ENCODE measurements around the gene CDA. TPM values are rescaled to one million over a fixed set of nuclear protein-coding genes. Genes with fewer than 3 reads are reported as not detected.

Gene CDA
- total and polyA plus RNA-seq, 2 experiments from 2014 or later: 2.5 to 13.6 TPM

GRCh38 chr1:20619999-20620398, 31.1 kb downstream of the CDA start:
- no peaks in the 10 kb centered on the region for H3K36me3 ChIP-seq (ENCODE audit: insufficient read depth)
- H2AFZ ChIP-seq: no peak overlapping the region
- no peaks in the 10 kb centered on the region for H3K27me3 ChIP-seq (ENCODE audit: insufficient read depth)
- 0 out of 2 replicates have a peak, but pooled peaks cover 3% of the 10 kb centered on the region for H3F3A ChIP-seq (replicated peaks; ENCODE audit: low read depth)
- no peaks in the 10 kb centered on the region for H3K9me2 ChIP-seq (ENCODE audit: insufficient read depth)
- no peak overlapping the region for H3K4me2 ChIP-seq
- Mint-ChIP-seq H3K27ac (no peak overlapping the region), H3K4me3 (no peak overlapping the region), H3K9me3 (peaks cover 4% of the 10 kb centered on the region; the same call in 1 of the 3 replicates), H3K4me1 (peaks cover 21% of the 10 kb centered on the region), H3K36me3 (ENCODE audit: low read depth) (0 out of 3 replicates have a peak, but pooled peaks cover 3% of the 10 kb centered on the region), H3K27me3 (ENCODE audit: insufficient read depth, low read depth, poor library complexity) (peaks cover 4% of the 10 kb centered on the region)
- peaks cover 15% of the 10 kb centered on the region for H3K4me1 ChIP-seq (ENCODE audit: insufficient read depth)
- no peak overlapping the region for H3K4me3 ChIP-seq
- ATAC-seq (no peak), DNase-seq (ENCODE audit: low spot score) (no peak)
- H4K20me1 ChIP-seq (replicated peaks; ENCODE audit: insufficient read depth): no peaks in the 10 kb centered on the region
- no peaks in the 10 kb centered on the region for H3K79me2 ChIP-seq (replicated peaks; ENCODE audit: insufficient read depth)
- H3K27ac ChIP-seq (ENCODE audit: low read depth): no peak overlapping the region
- TF ChIP-seq NANOG (IDR thresholded peaks at IDR 0.05; ENCODE audit: borderline replicate concordance): no peak

- Histone ChIP-seq H2AFZ (no peak overlapping the region), H3F3A (replicated peaks; ENCODE audit: low read depth) (0 out of 2 replicates have a peak, but pooled peaks cover 3% of the 10 kb centered on the region), H3K9me2 (ENCODE audit: insufficient read depth) (no peaks in the 10 kb centered on the region), H3K36me3 (ENCODE audit: insufficient read depth) (no peaks in the 10 kb centered on the region), H3K27ac (ENCODE audit: low read depth) (no peak overlapping the region), H3K4me3 (no peak overlapping the region), H3K79me2 (replicated peaks; ENCODE audit: insufficient read depth) (no peaks in the 10 kb centered on the region), H3K4me2 (no peak overlapping the region), H3K4me1 (ENCODE audit: insufficient read depth) (peaks cover 16% of the 10 kb centered on the region), H4K20me1 (replicated peaks; ENCODE audit: insufficient read depth) (no peaks in the 10 kb centered on the region), H3K27me3 (ENCODE audit: insufficient read depth) (no peaks in the 10 kb centered on the region)
- DNase-seq (ENCODE audit: low spot score) (no peak), ATAC-seq (no peak)
- Mint-ChIP-seq H3K27me3 (ENCODE audit: insufficient read depth, low read depth, poor library complexity) (peaks cover 3% of the 10 kb centered on the region), H3K9me3 (peaks cover 4% of the 10 kb centered on the region; the same call in 1 of the 3 replicates), H3K27ac (no peak overlapping the region), H3K4me3 (no peak overlapping the region), H3K36me3 (ENCODE audit: low read depth) (0 out of 3 replicates have a peak, but pooled peaks cover 3% of the 10 kb centered on the region), H3K4me1 (peaks cover 26% of the 10 kb centered on the region)
- no peak for TF ChIP-seq POLR2AphosphoS5 (IDR thresholded peaks at IDR 0.05; ENCODE audit: low read depth)
- TF ChIP-seq JUNB (IDR thresholded peaks at IDR 0.05; ENCODE audit: unreplicated experiment): no peak
- TF ChIP-seq ETS1 (IDR thresholded peaks at IDR 0.05): no peak
Measured at GRCh38 chr1:20621012-20621411, 32.1 kb downstream of the CDA start.

- DNase-seq (ENCODE audit: low spot score) (no peak), ATAC-seq (no peak)
- Mint-ChIP-seq H3K4me1 (peaks cover 31% of the 10 kb centered on the region), H3K27me3 (ENCODE audit: insufficient read depth, low read depth, poor library complexity) (peaks cover 3% of the 10 kb centered on the region), H3K36me3 (ENCODE audit: low read depth) (peaks cover 28% of the 10 kb centered on the region), H3K27ac (no peak overlapping the region; the same call in 1 of the 2 replicates), H3K4me3 (no peak overlapping the region), H3K9me3 (peaks cover 37% of the 10 kb centered on the region)
- no peak for TF ChIP-seq ZNF331 (CRISPR knock-in tag; IDR thresholded peaks at IDR 0.05; ENCODE audit: low read depth)
- TF ChIP-seq JUNB (IDR thresholded peaks at IDR 0.05; ENCODE audit: unreplicated experiment): no peak
- TF ChIP-seq ZNF114 (CRISPR knock-in tag; IDR thresholded peaks at IDR 0.05): no peak
- no peak for TF ChIP-seq STAT1 (IDR thresholded peaks at IDR 0.05; ENCODE audit: unreplicated experiment)
- TF ChIP-seq NANOG (IDR thresholded peaks at IDR 0.05; ENCODE audit: borderline replicate concordance): no peak
- TF ChIP-seq, protein P1, sequence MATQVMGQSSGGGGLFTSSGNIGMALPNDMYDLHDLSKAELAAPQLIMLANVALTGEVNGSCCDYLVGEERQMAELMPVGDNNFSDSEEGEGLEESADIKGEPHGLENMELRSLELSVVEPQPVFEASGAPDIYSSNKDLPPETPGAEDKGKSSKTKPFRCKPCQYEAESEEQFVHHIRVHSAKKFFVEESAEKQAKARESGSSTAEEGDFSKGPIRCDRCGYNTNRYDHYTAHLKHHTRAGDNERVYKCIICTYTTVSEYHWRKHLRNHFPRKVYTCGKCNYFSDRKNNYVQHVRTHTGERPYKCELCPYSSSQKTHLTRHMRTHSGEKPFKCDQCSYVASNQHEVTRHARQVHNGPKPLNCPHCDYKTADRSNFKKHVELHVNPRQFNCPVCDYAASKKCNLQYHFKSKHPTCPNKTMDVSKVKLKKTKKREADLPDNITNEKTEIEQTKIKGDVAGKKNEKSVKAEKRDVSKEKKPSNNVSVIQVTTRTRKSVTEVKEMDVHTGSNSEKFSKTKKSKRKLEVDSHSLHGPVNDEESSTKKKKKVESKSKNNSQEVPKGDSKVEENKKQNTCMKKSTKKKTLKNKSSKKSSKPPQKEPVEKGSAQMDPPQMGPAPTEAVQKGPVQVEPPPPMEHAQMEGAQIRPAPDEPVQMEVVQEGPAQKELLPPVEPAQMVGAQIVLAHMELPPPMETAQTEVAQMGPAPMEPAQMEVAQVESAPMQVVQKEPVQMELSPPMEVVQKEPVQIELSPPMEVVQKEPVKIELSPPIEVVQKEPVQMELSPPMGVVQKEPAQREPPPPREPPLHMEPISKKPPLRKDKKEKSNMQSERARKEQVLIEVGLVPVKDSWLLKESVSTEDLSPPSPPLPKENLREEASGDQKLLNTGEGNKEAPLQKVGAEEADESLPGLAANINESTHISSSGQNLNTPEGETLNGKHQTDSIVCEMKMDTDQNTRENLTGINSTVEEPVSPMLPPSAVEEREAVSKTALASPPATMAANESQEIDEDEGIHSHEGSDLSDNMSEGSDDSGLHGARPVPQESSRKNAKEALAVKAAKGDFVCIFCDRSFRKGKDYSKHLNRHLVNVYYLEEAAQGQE (IDR thresholded peaks at IDR 0.05; ENCODE audit: unreplicated experiment): no peak
- TF ChIP-seq POLR2AphosphoS5 (IDR thresholded peaks at IDR 0.05; ENCODE audit: low read depth): no peak
- no peak for TF ChIP-seq EZH2 (IDR thresholded peaks at IDR 0.05; ENCODE audit: low read depth, unreplicated experiment)
- no peak for TF ChIP-seq ETS1 (IDR thresholded peaks at IDR 0.05)
- H2AFZ ChIP-seq: no peak overlapping the region
- peak overlapping the region; percentile 60; the same call in 1 of the 2 replicates for H3K4me2 ChIP-seq
- no peaks in the 10 kb centered on the region for H4K20me1 ChIP-seq (replicated peaks; ENCODE audit: insufficient read depth)
- peaks cover 13% of the 10 kb centered on the region; the same call in 1 of the 2 replicates for H3K36me3 ChIP-seq (ENCODE audit: insufficient read depth)
- H3K79me2 ChIP-seq (replicated peaks; ENCODE audit: insufficient read depth): no peaks in the 10 kb centered on the region
- peak overlapping the region; percentile 30; the same call in 1 of the 2 replicates for H3K4me3 ChIP-seq
- 0 out of 2 replicates have a peak, but pooled peaks cover 6% of the 10 kb centered on the region for H3K9me2 ChIP-seq (ENCODE audit: insufficient read depth)
- peaks cover 9% of the 10 kb centered on the region; the same call in 1 of the 2 replicates for H3F3A ChIP-seq (replicated peaks; ENCODE audit: low read depth)
- H3K27ac ChIP-seq (ENCODE audit: low read depth): peak overlapping the region; percentile 92
- H3K4me1 ChIP-seq (ENCODE audit: insufficient read depth): peaks cover 30% of the 10 kb centered on the region
- H3K27me3 ChIP-seq (ENCODE audit: insufficient read depth): no peaks in the 10 kb centered on the region
Measured at GRCh38 chr1:20624709-20625108, 35.8 kb downstream of the CDA start.

All from GM23338 (cell line).